Aortic smooth muscle cell (primary cell): ENCODE measurements around the gene ELF2. TPM values are rescaled to one million over a fixed set of nuclear protein-coding genes. Genes with fewer than 3 reads are reported as not detected.

Source experiments
- total RNA-seq: library from RNA; depleted of rRNA; stranded (reverse); fragments of >200 nt; gene quantifications from 2 replicates; pipeline ENCODE4 v1.2.3, GENCODE V29; 2014

Gene ELF2
- 40.0 and 43.8 TPM in 2 replicates for total RNA-seq

GRCh38 chr4:139177049-139177868, at the start of gene ELF2:
Gene ELF2, minus strand, starts transcription at chr4:139177218. Its CDS starts 39,517 bp downstream, at chr4:139137701.

GRCh38 chr4:139015269-139015947, 161.6 kb downstream of the ELF2 start, which contains the start of gene NOCT:
Gene NOCT, plus strand, starts transcription at chr4:139015781. Its CDS starts 201 bp downstream, at chr4:139015982.

Other genes with a start within 250 kb of the ELF2 start
- 16.3 and 19.3 TPM in 2 replicates for gene NOCT, start 161.4 kb downstream of the ELF2 start, total RNA-seq
- 14.5 and 52.5 TPM in 2 replicates for gene MGARP, start 103.0 kb upstream of the ELF2 start, total RNA-seq
- 23.6 and 23.7 TPM in 2 replicates for gene NAA15, start 124.3 kb upstream of the ELF2 start, total RNA-seq
- 66.5 and 68.8 TPM in 2 replicates for gene NDUFC1, start 125.3 kb upstream of the ELF2 start, total RNA-seq